ENCODE measurements around the gene DGAT2. TPM values are rescaled to one million over a fixed set of nuclear protein-coding genes. Genes with fewer than 3 reads are reported as not detected.
A peak's percentile ranks its signal among the peaks of the same experiment; 100 is the strongest.

DGAT2 gene
- total RNA-seq, 1 donor from 2014 or later = 1.7 TPM

DNA sequence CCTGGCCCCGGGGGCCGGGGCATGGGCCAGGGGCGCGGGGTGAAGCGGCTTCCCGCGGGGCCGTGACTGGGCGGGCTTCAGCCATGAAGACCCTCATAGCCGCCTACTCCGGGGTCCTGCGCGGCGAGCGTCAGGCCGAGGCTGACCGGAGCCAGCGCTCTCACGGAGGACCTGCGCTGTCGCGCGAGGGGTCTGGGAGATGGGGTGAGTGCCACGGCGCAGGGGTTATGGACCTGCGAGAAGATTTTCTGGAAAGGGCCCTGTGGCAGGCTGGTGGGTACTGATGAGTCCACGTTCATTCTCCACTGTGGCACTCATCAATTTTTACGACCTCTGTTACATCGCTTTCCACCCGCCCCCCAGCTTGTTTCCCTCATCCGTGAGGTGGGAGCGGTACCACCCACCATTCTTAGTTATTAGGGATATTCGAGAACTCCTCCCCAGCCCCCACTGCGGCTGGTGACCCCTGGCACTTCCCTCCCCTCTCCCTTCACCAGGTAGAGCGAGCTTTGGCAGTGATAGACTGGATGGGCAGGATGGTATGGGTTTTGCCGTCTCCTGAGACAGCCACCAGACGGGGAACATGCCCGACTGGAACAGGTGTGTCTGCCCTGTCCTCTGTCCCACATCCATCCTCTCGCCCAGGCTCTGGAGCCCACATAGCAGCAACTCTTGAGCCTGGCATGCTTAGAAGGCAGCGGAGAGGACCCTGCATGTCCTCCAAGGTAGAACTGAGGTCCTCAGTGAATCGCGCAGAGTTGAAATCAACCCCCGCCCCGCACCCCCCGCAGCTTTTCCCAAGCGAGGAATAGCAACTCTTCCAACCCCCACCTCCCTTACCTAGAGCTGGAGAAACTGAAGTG is 562 bp downstream of the DGAT2 start:
- no peaks in the 10 kb centered on the region for H3K79me2 ChIP-seq (ENCODE audit: low read depth)
- TF ChIP-seq EZH2 (IDR thresholded peaks at IDR 0.05) (peak; percentile 59), EZH2phosphoT487 (IDR thresholded peaks at IDR 0.05) (peak; percentile 40)
- TF ChIP-seq, protein P1, sequence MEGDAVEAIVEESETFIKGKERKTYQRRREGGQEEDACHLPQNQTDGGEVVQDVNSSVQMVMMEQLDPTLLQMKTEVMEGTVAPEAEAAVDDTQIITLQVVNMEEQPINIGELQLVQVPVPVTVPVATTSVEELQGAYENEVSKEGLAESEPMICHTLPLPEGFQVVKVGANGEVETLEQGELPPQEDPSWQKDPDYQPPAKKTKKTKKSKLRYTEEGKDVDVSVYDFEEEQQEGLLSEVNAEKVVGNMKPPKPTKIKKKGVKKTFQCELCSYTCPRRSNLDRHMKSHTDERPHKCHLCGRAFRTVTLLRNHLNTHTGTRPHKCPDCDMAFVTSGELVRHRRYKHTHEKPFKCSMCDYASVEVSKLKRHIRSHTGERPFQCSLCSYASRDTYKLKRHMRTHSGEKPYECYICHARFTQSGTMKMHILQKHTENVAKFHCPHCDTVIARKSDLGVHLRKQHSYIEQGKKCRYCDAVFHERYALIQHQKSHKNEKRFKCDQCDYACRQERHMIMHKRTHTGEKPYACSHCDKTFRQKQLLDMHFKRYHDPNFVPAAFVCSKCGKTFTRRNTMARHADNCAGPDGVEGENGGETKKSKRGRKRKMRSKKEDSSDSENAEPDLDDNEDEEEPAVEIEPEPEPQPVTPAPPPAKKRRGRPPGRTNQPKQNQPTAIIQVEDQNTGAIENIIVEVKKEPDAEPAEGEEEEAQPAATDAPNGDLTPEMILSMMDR (IDR thresholded peaks at IDR 0.05) = no peak
- H3K27me3 ChIP-seq = peaks cover 44% of the 10 kb centered on the region
- Mint-ChIP-seq H3K27me3 (ENCODE audit: insufficient read depth, low read depth) (peaks cover 31% of the 10 kb centered on the region), H3K9me3 (peaks cover 8% of the 10 kb centered on the region), H3K4me1 (peaks cover 37% of the 10 kb centered on the region), H3K27ac (no peak overlapping the region), H3K4me3 (peak overlapping the region; percentile 78), H3K36me3 (peaks cover 3% of the 10 kb centered on the region)
- H3K4me1 ChIP-seq = peaks cover 8% of the 10 kb centered on the region
- DNase-seq (ENCODE audit: low spot score) = no peak
- H4K20me1 ChIP-seq (ENCODE audit: low read depth) = no peaks in the 10 kb centered on the region
- H3F3A ChIP-seq (ENCODE audit: low read depth) = peaks cover 16% of the 10 kb centered on the region
- no peaks in the 10 kb centered on the region for H3K9me3 ChIP-seq (ENCODE audit: low read depth)
- H3K4me3 ChIP-seq = peak overlapping the region; percentile 52
- no peak overlapping the region for H3K27ac ChIP-seq
- H3K9ac ChIP-seq = no peak overlapping the region
- peak overlapping the region; percentile 89 for H2AFZ ChIP-seq (replicated peaks)
- H3K36me3 ChIP-seq = no peaks in the 10 kb centered on the region
- peak overlapping the region; percentile 81 for H3K4me2 ChIP-seq

DNA sequence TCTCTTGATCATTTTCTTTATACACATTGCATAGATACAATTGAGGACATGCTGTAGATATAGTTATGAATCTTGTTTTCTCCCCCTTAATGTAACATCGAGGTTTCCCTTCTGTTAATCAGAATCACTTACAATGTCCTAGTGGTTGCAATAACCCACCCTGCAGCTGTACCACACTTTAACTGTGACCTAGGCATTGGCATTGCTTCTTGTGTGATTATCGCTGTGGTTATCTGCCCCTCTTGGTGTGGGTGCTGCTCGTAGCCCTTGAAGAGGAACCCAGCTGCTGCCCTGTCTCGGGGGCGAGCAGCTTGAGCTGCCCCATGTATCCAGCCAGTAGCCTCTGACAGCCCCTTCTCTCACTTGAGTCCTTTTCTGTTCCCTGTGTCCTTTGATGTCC is 1.5 kb downstream of the DGAT2 start:
- Histone ChIP-seq H3K4me2 (no peak overlapping the region), H4K20me1 (ENCODE audit: low read depth) (no peaks in the 10 kb centered on the region), H3K9me3 (ENCODE audit: low read depth) (no peaks in the 10 kb centered on the region), H3K27ac (no peak overlapping the region), H3F3A (ENCODE audit: low read depth) (peaks cover 16% of the 10 kb centered on the region), H3K4me3 (no peak overlapping the region), H3K9ac (no peak overlapping the region), H2AFZ (replicated peaks) (no peak overlapping the region), H3K79me2 (ENCODE audit: low read depth) (no peaks in the 10 kb centered on the region), H3K4me1 (peaks cover 14% of the 10 kb centered on the region), H3K36me3 (no peaks in the 10 kb centered on the region), H3K27me3 (peaks cover 44% of the 10 kb centered on the region)
- Mint-ChIP-seq H3K9me3 (peaks cover 8% of the 10 kb centered on the region), H3K4me1 (peaks cover 47% of the 10 kb centered on the region), H3K4me3 (no peak overlapping the region), H3K27me3 (ENCODE audit: insufficient read depth, low read depth) (peaks cover 27% of the 10 kb centered on the region), H3K27ac (no peak overlapping the region), H3K36me3 (peaks cover 3% of the 10 kb centered on the region)
- no peak for DNase-seq (ENCODE audit: low spot score)
- TF ChIP-seq, protein P1 (IDR thresholded peaks at IDR 0.05) = no peak
- no peak for TF ChIP-seq EZH2phosphoT487 (IDR thresholded peaks at IDR 0.05)
- no peak for TF ChIP-seq EZH2 (IDR thresholded peaks at IDR 0.05)

DNA sequence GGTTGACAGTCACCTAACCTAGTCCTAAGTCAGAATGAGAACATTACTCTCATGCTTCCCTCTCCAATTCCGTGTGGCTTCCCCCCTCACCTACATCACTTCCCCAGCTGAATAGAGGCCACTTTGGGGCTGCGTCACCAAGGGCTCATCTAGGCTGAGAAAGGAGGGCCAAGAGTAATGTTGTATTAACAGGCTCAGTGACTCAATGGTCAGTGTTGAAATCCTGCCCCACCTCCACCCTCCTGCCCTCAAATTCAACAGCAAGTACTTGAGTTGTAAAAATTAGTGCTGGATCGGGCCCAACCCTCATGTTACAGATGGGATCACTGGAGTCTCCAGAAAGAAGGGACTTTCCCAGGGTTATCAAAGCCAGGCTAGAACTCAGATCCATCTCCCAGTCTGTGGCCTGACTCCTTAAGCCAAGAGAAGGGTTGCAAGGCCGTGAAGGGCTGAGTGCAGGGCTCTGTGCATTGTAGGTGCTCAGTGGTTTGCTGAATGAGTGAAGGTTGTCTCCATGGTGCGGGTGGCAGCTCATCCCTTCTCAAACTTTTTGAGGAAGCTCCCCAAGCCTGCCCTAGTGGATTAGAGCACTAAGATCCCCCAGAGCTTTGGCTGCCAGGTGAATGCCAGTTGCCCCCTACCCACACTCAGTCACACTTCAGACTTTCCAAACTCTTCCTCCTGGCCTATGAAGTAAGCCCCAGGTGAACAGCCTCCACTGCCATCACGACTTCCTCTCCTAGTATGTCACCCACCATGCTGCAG is 3.2 kb downstream of the DGAT2 start:
- Histone ChIP-seq H3K4me3 (no peak overlapping the region), H4K20me1 (ENCODE audit: low read depth) (no peaks in the 10 kb centered on the region), H3F3A (ENCODE audit: low read depth) (peaks cover 16% of the 10 kb centered on the region), H3K79me2 (ENCODE audit: low read depth) (no peaks in the 10 kb centered on the region), H3K4me1 (peaks cover 15% of the 10 kb centered on the region), H2AFZ (replicated peaks) (no peak overlapping the region), H3K36me3 (no peaks in the 10 kb centered on the region), H3K9ac (no peak overlapping the region), H3K4me2 (no peak overlapping the region), H3K27ac (no peak overlapping the region), H3K9me3 (ENCODE audit: low read depth) (no peaks in the 10 kb centered on the region), H3K27me3 (peaks cover 44% of the 10 kb centered on the region)
- Mint-ChIP-seq H3K9me3 (peaks cover 5% of the 10 kb centered on the region), H3K36me3 (peaks cover 3% of the 10 kb centered on the region), H3K27me3 (ENCODE audit: insufficient read depth, low read depth) (peaks cover 20% of the 10 kb centered on the region), H3K4me1 (peaks cover 41% of the 10 kb centered on the region), H3K27ac (no peak overlapping the region), H3K4me3 (no peak overlapping the region)
- no peak for DNase-seq (ENCODE audit: low spot score)
- TF ChIP-seq, protein P1 (IDR thresholded peaks at IDR 0.05) = no peak
- TF ChIP-seq EZH2phosphoT487 (IDR thresholded peaks at IDR 0.05) = no peak
- TF ChIP-seq EZH2 (IDR thresholded peaks at IDR 0.05) = no peak

Data from neural progenitor cell (in vitro differentiated cells).